Choroid plexus epithelial cell (primary cell): Measurements from ENCODE around the gene SERPINA1.

Experiments
- DNase-seq: peaks from one replicate; pipeline ENCODE4 v3.0.0-alpha.2; 2010; ENCODE audit warnings: low read depth
- H3K4me3 ChIP-seq: 2 replicates; pipeline ENCODE4 v1.5.1; 2011; ENCODE audit warnings: low read depth, mild to moderate bottlenecking, control low read depth, low read length, moderate library complexity
- CTCF ChIP-seq: conservative IDR thresholded peaks from 2 replicates; pipeline ENCODE4 v1.5.1; 2011; ENCODE audit warnings: low read depth, mild to moderate bottlenecking, control low read depth, inconsistent platforms, low read length, moderate library complexity

Gene SERPINA1

GRCh38 chr14:94379291-94380224 lies 8.8 kb downstream of the SERPINA1 start:
- no peak overlapping the region for H3K4me3 ChIP-seq
- DNase-seq: no peak
- no peak for TF ChIP-seq CTCF

- TF ChIP-seq CTCF: no peak
- no peak for DNase-seq
- no peak overlapping the region for H3K4me3 ChIP-seq
Measured at GRCh38 chr14:94378527-94379290, 9.7 kb downstream of the SERPINA1 start.

GRCh38 chr14:94377866-94378470 lies 10.4 kb downstream of the SERPINA1 start:
- no peak for TF ChIP-seq CTCF
- no peak for DNase-seq
- no peak overlapping the region for H3K4me3 ChIP-seq

GRCh38 chr14:94376976-94377865 lies 11.2 kb downstream of the SERPINA1 start:
- H3K4me3 ChIP-seq: no peak overlapping the region
- no peak for DNase-seq
- no peak for TF ChIP-seq CTCF

- no peak overlapping the region for H3K4me3 ChIP-seq
- DNase-seq: no peak
- no peak for TF ChIP-seq CTCF
Measured at GRCh38 chr14:94376108-94376975, 12.1 kb downstream of the SERPINA1 start.
